HUES64 (cell line): Measurements from ENCODE around the gene SCAF4.
A peak's percentile ranks its signal among the peaks of the same experiment; 100 is the strongest.

ENCODE experiments used
- H3K27ac ChIP-seq: 2 replicates; pipeline ENCODE4 v1.7.0; 2013; ENCODE audit warnings: low read depth, low read length, inconsistent platforms
- H3K27me3 ChIP-seq: 2 replicates; pipeline ENCODE4 v1.6.1; 2013; ENCODE audit warnings: mild to moderate bottlenecking, low read length; ENCODE audit not compliant: insufficient read depth
- H3K36me3 ChIP-seq: 2 replicates; pipeline ENCODE4 v1.6.1; 2013; ENCODE audit warnings: mild to moderate bottlenecking, low read length; ENCODE audit not compliant: insufficient read depth
- H3K4me1 ChIP-seq: 2 replicates; pipeline ENCODE4 v1.6.1; 2013; ENCODE audit warnings: mild to moderate bottlenecking, low read length, moderate library complexity; ENCODE audit not compliant: insufficient read depth
- H3K4me3 ChIP-seq: 2 replicates; pipeline ENCODE4 v1.5.1; 2013; ENCODE audit warnings: mild to moderate bottlenecking, low read length, moderate library complexity
- H3K9ac ChIP-seq: 2 replicates; pipeline ENCODE4 v1.6.1; 2013; ENCODE audit warnings: mild to moderate bottlenecking, low read depth, low read length
- H3K9me3 ChIP-seq: 2 replicates; pipeline ENCODE4 v1.6.1; 2013; ENCODE audit warnings: low read depth, low read length; ENCODE audit not compliant: insufficient read depth
- whole genome bisulfite sequencing: fragments of 150-250, 120-280 bp; methylation state at CpG from one replicate; pipeline ENCODE4 v1.1.7; 2013; ENCODE audit warnings: missing lambda C conversion rate; 5-methylcytosine and 5-hydroxymethylcytosine counted together

Gene SCAF4

GRCh38 chr21:31684918-31685317 lies 47.0 kb downstream of the SCAF4 start:
- Histone ChIP-seq H3K9ac (no peak overlapping the region), H3K4me3 (no peak overlapping the region), H3K27me3 (no peaks in the 10 kb centered on the region), H3K27ac (no peak overlapping the region), H3K4me1 (no peaks in the 10 kb centered on the region), H3K9me3 (no peaks in the 10 kb centered on the region), H3K36me3 (peaks cover 97% of the 10 kb centered on the region)
- WGBS: 100% methylated on average over 6 of the region's 7 CpGs

- Histone ChIP-seq H3K4me1 (no peaks in the 10 kb centered on the region), H3K27me3 (no peaks in the 10 kb centered on the region), H3K9me3 (no peaks in the 10 kb centered on the region), H3K9ac (no peak overlapping the region), H3K4me3 (no peak overlapping the region), H3K27ac (no peak overlapping the region), H3K36me3 (peaks cover 95% of the 10 kb centered on the region)
- 100% methylated on average over 5 of the region's 5 CpGs for whole genome bisulfite sequencing
Observed at GRCh38 chr21:31683029-31683428, 48.9 kb downstream of the SCAF4 start.

- Histone ChIP-seq H3K27ac (no peak overlapping the region), H3K9ac (no peak overlapping the region), H3K4me3 (no peak overlapping the region), H3K36me3 (peaks cover 95% of the 10 kb centered on the region), H3K27me3 (no peaks in the 10 kb centered on the region), H3K4me1 (no peaks in the 10 kb centered on the region), H3K9me3 (no peaks in the 10 kb centered on the region)
Observed at GRCh38 chr21:31682620-31683019, 49.3 kb downstream of the SCAF4 start.

DNA sequence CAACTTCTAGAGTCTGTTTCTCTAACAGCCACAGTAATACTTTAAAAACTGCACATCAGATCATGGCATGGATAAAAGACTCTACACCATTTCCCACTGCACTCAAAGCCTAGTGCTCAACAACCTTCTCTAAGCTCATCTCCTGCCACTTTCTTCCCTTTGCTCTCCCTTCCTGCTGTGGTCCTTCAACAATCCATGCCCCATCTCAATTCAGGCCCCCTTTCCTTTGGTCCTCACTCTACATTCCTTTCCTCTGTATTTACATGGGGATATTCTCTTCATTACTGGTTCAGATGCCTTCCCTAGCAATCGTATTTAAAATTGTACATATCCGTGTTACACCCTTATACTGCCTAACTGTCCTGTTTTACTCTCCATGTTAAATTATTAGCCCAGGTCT lies 53.4 kb downstream of the SCAF4 start:
- 97% methylated on average over 2 of the region's 2 CpGs for WGBS
- no peak overlapping the region for H3K9ac ChIP-seq
- no peaks in the 10 kb centered on the region for H3K4me1 ChIP-seq
- peaks cover 59% of the 10 kb centered on the region for H3K36me3 ChIP-seq
- no peaks in the 10 kb centered on the region for H3K9me3 ChIP-seq
- no peak overlapping the region for H3K4me3 ChIP-seq
- H3K27ac ChIP-seq: no peak overlapping the region
- H3K27me3 ChIP-seq: no peaks in the 10 kb centered on the region

GRCh38 chr21:31677047-31677446 lies 54.9 kb downstream of the SCAF4 start:
- Histone ChIP-seq H3K4me3 (no peak overlapping the region), H3K9ac (no peak overlapping the region), H3K4me1 (no peaks in the 10 kb centered on the region), H3K9me3 (no peaks in the 10 kb centered on the region), H3K27me3 (no peaks in the 10 kb centered on the region), H3K36me3 (peaks cover 50% of the 10 kb centered on the region), H3K27ac (no peak overlapping the region)
- WGBS: 94% methylated on average over 2 of the region's 3 CpGs

GRCh38 chr21:31675960-31676359 lies 56.0 kb downstream of the SCAF4 start:
- H3K9ac ChIP-seq: no peak overlapping the region
- H3K9me3 ChIP-seq: no peaks in the 10 kb centered on the region
- no peak overlapping the region for H3K4me3 ChIP-seq
- H3K4me1 ChIP-seq: 0 out of 2 replicates have a peak, but pooled peaks cover under 1% of the 10 kb centered on the region
- H3K36me3 ChIP-seq: peaks cover 50% of the 10 kb centered on the region
- 94% methylated on average over 2 of the region's 2 CpGs for WGBS
- H3K27me3 ChIP-seq: no peaks in the 10 kb centered on the region
- H3K27ac ChIP-seq: no peak overlapping the region

- Histone ChIP-seq H3K4me3 (no peak overlapping the region), H3K27ac (no peak overlapping the region), H3K36me3 (peaks cover 48% of the 10 kb centered on the region)
Observed at GRCh38 chr21:31675318-31675717, 56.6 kb downstream of the SCAF4 start.

DNA sequence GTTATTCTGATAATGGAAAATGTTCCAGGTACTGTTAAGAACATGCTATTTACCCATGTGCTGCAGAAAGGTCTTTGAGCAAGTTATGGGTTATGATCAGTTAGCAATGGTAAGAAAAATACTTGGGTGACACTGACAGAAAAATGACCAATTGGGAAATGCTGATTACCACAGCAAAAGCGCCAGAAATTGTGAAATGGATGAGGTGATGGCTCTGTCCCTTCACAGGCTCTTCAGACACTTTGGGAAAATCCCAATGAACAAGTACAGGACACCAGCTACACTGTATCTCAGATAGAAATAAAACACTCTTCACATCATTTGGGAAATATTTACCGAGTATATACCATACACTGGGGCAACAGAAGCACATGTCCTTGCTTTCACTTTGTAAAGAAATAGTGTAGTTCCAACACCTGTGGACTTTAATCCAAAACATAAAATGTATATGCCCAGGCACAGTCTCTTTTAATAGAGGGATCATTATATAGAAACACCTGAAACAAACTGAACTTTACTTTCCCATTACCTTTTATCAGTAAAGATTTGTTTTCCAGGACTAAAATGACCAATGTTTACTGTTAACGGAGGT lies 58.5 kb downstream of the SCAF4 start:
- H3K9me3 ChIP-seq: no peaks in the 10 kb centered on the region
- no peak overlapping the region for H3K4me3 ChIP-seq
- H3K27me3 ChIP-seq: no peaks in the 10 kb centered on the region
- H3K36me3 ChIP-seq: peaks cover 48% of the 10 kb centered on the region
- no peak overlapping the region for H3K27ac ChIP-seq
- no peak overlapping the region for H3K9ac ChIP-seq
- 95% methylated on average over 3 of the region's 3 CpGs for WGBS
- peaks cover 20% of the 10 kb centered on the region; the same call in 1 of the 2 replicates for H3K4me1 ChIP-seq

More at GRCh38 chr21:31675318-31675717, 56.6 kb downstream of the SCAF4 start:
- Histone ChIP-seq H3K9ac (no peak overlapping the region), H3K9me3 (no peaks in the 10 kb centered on the region), H3K27me3 (no peaks in the 10 kb centered on the region), H3K4me1 (peaks cover 7% of the 10 kb centered on the region; the same call in 1 of the 2 replicates)
- WGBS: 93% methylated on average over 7 of the region's 7 CpGs

- H3K9ac ChIP-seq: no peak overlapping the region
- no peaks in the 10 kb centered on the region for H3K27me3 ChIP-seq
- H3K4me3 ChIP-seq: no peak overlapping the region
- H3K4me1 ChIP-seq: peaks cover 20% of the 10 kb centered on the region; the same call in 1 of the 2 replicates
- peaks cover 53% of the 10 kb centered on the region for H3K36me3 ChIP-seq
- H3K27ac ChIP-seq: no peak overlapping the region
- 95% methylated on average over 17 of the region's 17 CpGs for WGBS
- no peaks in the 10 kb centered on the region for H3K9me3 ChIP-seq
Observed at GRCh38 chr21:31671931-31672330, 60.0 kb downstream of the SCAF4 start.

GRCh38 chr21:31671146-31671716 lies 60.7 kb downstream of the SCAF4 start:
- peaks cover 60% of the 10 kb centered on the region for H3K36me3 ChIP-seq
- no peaks in the 10 kb centered on the region for H3K9me3 ChIP-seq
- WGBS: 90% methylated on average over 12 of the region's 12 CpGs
- no peak overlapping the region for H3K9ac ChIP-seq
- H3K4me3 ChIP-seq: no peak overlapping the region
- H3K27ac ChIP-seq: no peak overlapping the region
- peaks cover 24% of the 10 kb centered on the region; the same call in 1 of the 2 replicates for H3K4me1 ChIP-seq
- H3K27me3 ChIP-seq: no peaks in the 10 kb centered on the region

- WGBS: 72% methylated on average over 5 of the region's 6 CpGs
- Histone ChIP-seq H3K9me3 (no peaks in the 10 kb centered on the region), H3K27ac (no peak overlapping the region; the same call in 1 of the 2 replicates), H3K36me3 (peaks cover 69% of the 10 kb centered on the region), H3K4me1 (peaks cover 24% of the 10 kb centered on the region; the same call in 1 of the 2 replicates), H3K9ac (peak overlapping the region; percentile 0; the same call in 1 of the 2 replicates), H3K27me3 (no peaks in the 10 kb centered on the region), H3K4me3 (no peak overlapping the region)
Observed at GRCh38 chr21:31670070-31670469, 61.8 kb downstream of the SCAF4 start.
